Measurements from ENCODE around the gene QPCTL. TPM values are rescaled to one million over a fixed set of nuclear protein-coding genes. Genes with fewer than 3 reads are reported as not detected.

Gene QPCTL
- total RNA-seq, 1 donor from 2014 or later, result 11.9 TPM

GRCh38 chr19:45705710-45706415 is 13.4 kb downstream of the QPCTL start:
- no peak overlapping the region for H3K27ac Mint-ChIP-seq (ENCODE audit: unreplicated experiment)
- no peaks in the 10 kb centered on the region for H3K27me3 Mint-ChIP-seq (ENCODE audit: low read depth)
- TF ChIP-seq CTCF (IDR thresholded peaks at IDR 0.05), result no peak
- no peak overlapping the region for H3K4me3 Mint-ChIP-seq (ENCODE audit: unreplicated experiment)
- peaks cover 4% of the 10 kb centered on the region for H3K4me1 Mint-ChIP-seq (ENCODE audit: low read depth)
- H3K36me3 Mint-ChIP-seq (ENCODE audit: low read depth), result peaks cover 13% of the 10 kb centered on the region
- no peaks in the 10 kb centered on the region for H3K9me3 Mint-ChIP-seq (ENCODE audit: low read depth)
- DNase-seq (ENCODE audit: low spot score), result no peak

GRCh38 chr19:45710356-45711130 is 18.1 kb downstream of the QPCTL start:
- H3K4me3 Mint-ChIP-seq (ENCODE audit: unreplicated experiment), result no peak overlapping the region
- DNase-seq (ENCODE audit: low spot score), result no peak
- no peaks in the 10 kb centered on the region for H3K27me3 Mint-ChIP-seq (ENCODE audit: low read depth)
- no peak for TF ChIP-seq CTCF (IDR thresholded peaks at IDR 0.05)
- peaks cover 7% of the 10 kb centered on the region for H3K36me3 Mint-ChIP-seq (ENCODE audit: low read depth)
- peaks cover 9% of the 10 kb centered on the region for H3K4me1 Mint-ChIP-seq (ENCODE audit: low read depth)
- no peak overlapping the region for H3K27ac Mint-ChIP-seq (ENCODE audit: unreplicated experiment)
- no peaks in the 10 kb centered on the region for H3K9me3 Mint-ChIP-seq (ENCODE audit: low read depth)

- DNase-seq (ENCODE audit: low spot score), result no peak
- H3K9me3 Mint-ChIP-seq (ENCODE audit: low read depth), result no peaks in the 10 kb centered on the region
- H3K4me3 Mint-ChIP-seq (ENCODE audit: unreplicated experiment), result no peak overlapping the region
- H3K27ac Mint-ChIP-seq (ENCODE audit: unreplicated experiment), result no peak overlapping the region
- H3K27me3 Mint-ChIP-seq (ENCODE audit: low read depth), result no peaks in the 10 kb centered on the region
- no peak for TF ChIP-seq CTCF (IDR thresholded peaks at IDR 0.05)
- H3K4me1 Mint-ChIP-seq (ENCODE audit: low read depth), result peaks cover 22% of the 10 kb centered on the region
- H3K36me3 Mint-ChIP-seq (ENCODE audit: low read depth), result peaks cover 7% of the 10 kb centered on the region
These were observed 19.6 kb downstream of the QPCTL start for GRCh38 chr19:45711851-45712698.

- no peaks in the 10 kb centered on the region for H3K9me3 Mint-ChIP-seq (ENCODE audit: low read depth)
- no peak for TF ChIP-seq CTCF (IDR thresholded peaks at IDR 0.05)
- H3K36me3 Mint-ChIP-seq (ENCODE audit: low read depth), result peaks cover 7% of the 10 kb centered on the region
- no peak overlapping the region for H3K27ac Mint-ChIP-seq (ENCODE audit: unreplicated experiment)
- DNase-seq (ENCODE audit: low spot score), result no peak
- no peaks in the 10 kb centered on the region for H3K27me3 Mint-ChIP-seq (ENCODE audit: low read depth)
- peaks cover 28% of the 10 kb centered on the region for H3K4me1 Mint-ChIP-seq (ENCODE audit: low read depth)
- no peak overlapping the region for H3K4me3 Mint-ChIP-seq (ENCODE audit: unreplicated experiment)
These were observed 20.2 kb downstream of the QPCTL start for GRCh38 chr19:45712699-45713067.

- Mint-ChIP-seq H3K36me3 (ENCODE audit: low read depth) (peaks cover 7% of the 10 kb centered on the region), H3K4me3 (ENCODE audit: unreplicated experiment) (no peak overlapping the region), H3K27me3 (ENCODE audit: low read depth) (no peaks in the 10 kb centered on the region), H3K9me3 (ENCODE audit: low read depth) (no peaks in the 10 kb centered on the region), H3K4me1 (ENCODE audit: low read depth) (peaks cover 33% of the 10 kb centered on the region), H3K27ac (ENCODE audit: unreplicated experiment) (no peak overlapping the region)
- no peak for TF ChIP-seq CTCF (IDR thresholded peaks at IDR 0.05)
- DNase-seq (ENCODE audit: low spot score), result no peak
These were observed 20.7 kb downstream of the QPCTL start for GRCh38 chr19:45713141-45713540.
